ENCODE results near the gene ZBTB44.

The ZBTB44 gene

GRCh38 chr11:130315354-130315970, 745 bp upstream of the ZBTB44 start:
- no peaks in the 10 kb centered on the region for H3K9me3 ChIP-seq (ENCODE audit: insufficient read depth, low read length, severe bottlenecking)
- H3K4me3 ChIP-seq (ENCODE audit: low read depth in 1 of 2, low read length in 2 of 2) = peak overlapping the region; percentile 40 to 75
- peak overlapping the region; percentile 79 for H3K9ac ChIP-seq (ENCODE audit: low read depth, low read length)
- peak overlapping the region; percentile 96 for H3K27ac ChIP-seq (ENCODE audit: low read length)
- peak overlapping the region; percentile 92 for H2AFZ ChIP-seq (ENCODE audit: low read depth, low read length)
- peaks cover 45% of the 10 kb centered on the region for H3K79me2 ChIP-seq (ENCODE audit: insufficient read depth, low read length)
- peak overlapping the region; percentile 89 for H3K4me2 ChIP-seq (ENCODE audit: insufficient read depth, low read length)
- peak; percentile 18 for TF ChIP-seq CTCF (IDR thresholded peaks at IDR 0.05; ENCODE audit: borderline replicate concordance, extremely low read depth, low read length, poor library complexity, severe bottlenecking)
- no peak for TF ChIP-seq EZH2 (IDR thresholded peaks at IDR 0.05; ENCODE audit: borderline replicate concordance, low read depth, low read length, severe bottlenecking)
- DNase-seq (peak; percentile 11), ATAC-seq (ENCODE audit: insufficient read depth, low read depth) (no peak)
- peaks cover 20% of the 10 kb centered on the region; the same call in 1 of the 2 replicates for H4K20me1 ChIP-seq (ENCODE audit: insufficient read depth, low read length)
- no peaks in the 10 kb centered on the region for H3K27me3 ChIP-seq (ENCODE audit: insufficient read depth, low read length, poor library complexity)
- peaks cover 37% of the 10 kb centered on the region for H3K4me1 ChIP-seq (ENCODE audit: insufficient read depth, low read length)
- H3K36me3 ChIP-seq (ENCODE audit: insufficient read depth, low read length) = peaks cover 8% of the 10 kb centered on the region; the same call in 1 of the 2 replicates

- H4K20me1 ChIP-seq (ENCODE audit: insufficient read depth, low read length) = peaks cover 30% of the 10 kb centered on the region
- H3K27ac ChIP-seq (ENCODE audit: low read length) = peak overlapping the region; percentile 75
- peak overlapping the region; percentile 78 for H2AFZ ChIP-seq (ENCODE audit: low read depth, low read length)
- DNase-seq = no peak
- ATAC-seq (ENCODE audit: insufficient read depth, low read depth) = peak; percentile 83
- H3K4me2 ChIP-seq (ENCODE audit: insufficient read depth, low read length) = peak overlapping the region; percentile 65
- H3K9ac ChIP-seq (ENCODE audit: low read depth, low read length) = peak overlapping the region; percentile 79
- peaks cover 16% of the 10 kb centered on the region; the same call in 1 of the 2 replicates for H3K36me3 ChIP-seq (ENCODE audit: insufficient read depth, low read length)
- H3K79me2 ChIP-seq (ENCODE audit: insufficient read depth, low read length) = peaks cover 57% of the 10 kb centered on the region
- no peaks in the 10 kb centered on the region for H3K27me3 ChIP-seq (ENCODE audit: insufficient read depth, low read length, poor library complexity)
- TF ChIP-seq EZH2 (IDR thresholded peaks at IDR 0.05; ENCODE audit: borderline replicate concordance, low read depth, low read length, severe bottlenecking) (no peak), CTCF (IDR thresholded peaks at IDR 0.05; ENCODE audit: borderline replicate concordance, extremely low read depth, low read length, poor library complexity, severe bottlenecking) (no peak)
- no peaks in the 10 kb centered on the region for H3K9me3 ChIP-seq (ENCODE audit: insufficient read depth, low read length, severe bottlenecking)
- H3K4me1 ChIP-seq (ENCODE audit: insufficient read depth, low read length) = peaks cover 40% of the 10 kb centered on the region
- H3K4me3 ChIP-seq (ENCODE audit: low read depth in 1 of 2, low read length in 2 of 2) = peak overlapping the region; percentile 41 to 62; a peak in 3 of 4 replicates
Observed at GRCh38 chr11:130314184-130314749, 450 bp downstream of the ZBTB44 start.

- H3K27ac ChIP-seq (ENCODE audit: low read length) = peak overlapping the region; percentile 75
- H3K79me2 ChIP-seq (ENCODE audit: insufficient read depth, low read length) = peaks cover 64% of the 10 kb centered on the region
- ATAC-seq (ENCODE audit: insufficient read depth, low read depth) (no peak), DNase-seq (no peak)
- no peaks in the 10 kb centered on the region for H3K27me3 ChIP-seq (ENCODE audit: insufficient read depth, low read length, poor library complexity)
- TF ChIP-seq EZH2 (IDR thresholded peaks at IDR 0.05; ENCODE audit: borderline replicate concordance, low read depth, low read length, severe bottlenecking) = no peak
- TF ChIP-seq CTCF (IDR thresholded peaks at IDR 0.05; ENCODE audit: borderline replicate concordance, extremely low read depth, low read length, poor library complexity, severe bottlenecking) = no peak
- H3K9ac ChIP-seq (ENCODE audit: low read depth, low read length) = peak overlapping the region; percentile 79
- H3K4me2 ChIP-seq (ENCODE audit: insufficient read depth, low read length) = peak overlapping the region; percentile 65
- H2AFZ ChIP-seq (ENCODE audit: low read depth, low read length) = peak overlapping the region; percentile 78
- peaks cover 36% of the 10 kb centered on the region for H4K20me1 ChIP-seq (ENCODE audit: insufficient read depth, low read length)
- H3K36me3 ChIP-seq (ENCODE audit: insufficient read depth, low read length) = peaks cover 22% of the 10 kb centered on the region
- peaks cover 44% of the 10 kb centered on the region for H3K4me1 ChIP-seq (ENCODE audit: insufficient read depth, low read length)
- peak overlapping the region; percentile 41 to 62 for H3K4me3 ChIP-seq (ENCODE audit: low read depth in 1 of 2, low read length in 2 of 2)
- peaks cover 2% of the 10 kb centered on the region for H3K9me3 ChIP-seq (ENCODE audit: insufficient read depth, low read length, severe bottlenecking)
Observed at GRCh38 chr11:130313383-130314183, 1.1 kb downstream of the ZBTB44 start.

All from DND-41 (cell line).